HG03159 (cell line): ENCODE results near the gene PTPRM.

Experiments used
- ATAC-seq: cut with Tn5 transposase; IDR thresholded peaks from one replicate; pipeline ENCODE4 v1.9.1; 2021; ENCODE audit warnings: mild to moderate bottlenecking, moderate library complexity; ENCODE audit not compliant: unreplicated experiment

The PTPRM gene

GRCh38 chr18:7626175-7626921 is 59.2 kb downstream of the PTPRM start:
- ATAC-seq = no peak

- ATAC-seq = no peak
Observed at GRCh38 chr18:7626922-7627440, 59.9 kb downstream of the PTPRM start.

GRCh38 chr18:7629416-7629815 is 62.3 kb downstream of the PTPRM start:
- ATAC-seq = no peak

GRCh38 chr18:7630731-7631442 is 63.8 kb downstream of the PTPRM start:
- no peak for ATAC-seq

- ATAC-seq = no peak
Observed at GRCh38 chr18:7632152-7633098, 65.3 kb downstream of the PTPRM start.

- ATAC-seq = no peak
Observed at GRCh38 chr18:7633171-7633570, 66.1 kb downstream of the PTPRM start.

GRCh38 chr18:7635948-7636347 is 68.8 kb downstream of the PTPRM start:
- no peak for ATAC-seq

- no peak for ATAC-seq
Observed at GRCh38 chr18:7637269-7637668, 70.2 kb downstream of the PTPRM start.

GRCh38 chr18:7638321-7638720 is 71.2 kb downstream of the PTPRM start:
- ATAC-seq = no peak

- no peak for ATAC-seq
Observed at GRCh38 chr18:7641813-7642212, 74.7 kb downstream of the PTPRM start.

- no peak for ATAC-seq
Observed at GRCh38 chr18:7642331-7642890, 75.3 kb downstream of the PTPRM start.

GRCh38 chr18:7645756-7646155 is 78.6 kb downstream of the PTPRM start:
- no peak for ATAC-seq

- no peak for ATAC-seq
Observed at GRCh38 chr18:7646174-7646886, 79.2 kb downstream of the PTPRM start.

GRCh38 chr18:7647500-7647899 is 80.4 kb downstream of the PTPRM start:
- ATAC-seq = no peak

GRCh38 chr18:7657050-7657449 is 89.9 kb downstream of the PTPRM start:
- no peak for ATAC-seq

GRCh38 chr18:7657937-7658336 is 90.8 kb downstream of the PTPRM start:
- ATAC-seq = no peak

GRCh38 chr18:7658701-7659100 is 91.6 kb downstream of the PTPRM start:
- no peak for ATAC-seq

- ATAC-seq = no peak
Observed at GRCh38 chr18:7661207-7661606, 94.1 kb downstream of the PTPRM start.

- ATAC-seq = no peak
Observed at GRCh38 chr18:7662866-7663265, 95.8 kb downstream of the PTPRM start.
